Measurements from ENCODE around the gene LPIN2. TPM values are rescaled to one million over a fixed set of nuclear protein-coding genes. Genes with fewer than 3 reads are reported as not detected.

The LPIN2 gene
- polyA plus RNA-seq, 4 donors, result 20.0 to 91.5 (median 62.4) TPM

DNA sequence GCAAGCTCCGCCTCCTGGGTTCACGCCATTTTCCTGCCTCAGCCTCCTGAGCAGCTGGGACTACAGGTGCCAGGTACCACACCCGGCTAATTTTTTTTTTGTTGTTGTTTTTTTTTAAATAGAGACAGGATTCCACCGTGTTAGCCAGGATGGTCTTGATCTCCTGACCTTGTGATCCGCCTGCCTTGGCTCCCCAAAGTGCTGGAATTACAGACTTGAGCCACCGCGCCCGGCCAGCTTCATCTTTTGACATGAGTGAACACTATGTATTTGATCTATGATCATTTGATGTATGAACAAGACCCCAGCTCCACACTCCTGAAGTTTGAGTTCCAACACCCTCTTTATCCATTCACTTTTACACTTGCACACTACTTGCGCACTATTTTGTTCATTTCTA lies 43.4 kb upstream of the LPIN2 start:
- DNase-seq, result no peak
- Histone ChIP-seq H3K9me3 (ENCODE audit: control insufficient read depth in 2 of 2, insufficient read depth in 1 of 2, low read depth in 1 of 2, low read length in 1 of 2) (peaks cover 0 to under 1% of the 10 kb centered on the region in 2 donors), H3K27me3 (ENCODE audit: control insufficient read depth in 3 of 3, insufficient read depth in 3 of 3, low read length in 3 of 3) (no peaks in the 10 kb centered on the region), H3K4me1 (ENCODE audit: control insufficient read depth in 3 of 3, insufficient read depth in 2 of 3, low read depth in 1 of 3, low read length in 2 of 3) (peaks cover 0 to 14% (median 7%) of the 10 kb centered on the region in 3 donors), H3K4me3 (ENCODE audit: low read depth in 1 of 3, low read length in 3 of 3) (no peak overlapping the region), H3K27ac (ENCODE audit: low read depth in 1 of 3, low read length in 2 of 3) (no peak overlapping the region), H3K36me3 (ENCODE audit: control insufficient read depth in 3 of 3, insufficient read depth in 2 of 3, low read depth in 1 of 3, low read length in 3 of 3) (no peaks in the 10 kb centered on the region)
- 54 to 68% (median 59%) methylated on average over 9 of the region's 9 CpGs for WGBS, 3 donors
- no peak for FAIRE-seq

- FAIRE-seq (no peak), DNase-seq (no peak)
- Histone ChIP-seq H3K27ac (ENCODE audit: low read depth in 1 of 3, low read length in 2 of 3) (no peak overlapping the region), H3K9me3 (ENCODE audit: control insufficient read depth in 2 of 2, insufficient read depth in 1 of 2, low read depth in 1 of 2, low read length in 1 of 2) (no peaks in the 10 kb centered on the region), H3K27me3 (ENCODE audit: control insufficient read depth in 3 of 3, insufficient read depth in 3 of 3, low read length in 3 of 3) (no peaks in the 10 kb centered on the region), H3K4me1 (ENCODE audit: control insufficient read depth in 3 of 3, insufficient read depth in 2 of 3, low read depth in 1 of 3, low read length in 2 of 3) (peaks cover 0 to 18% (median 7%) of the 10 kb centered on the region in 3 donors), H3K36me3 (ENCODE audit: control insufficient read depth in 3 of 3, insufficient read depth in 2 of 3, low read depth in 1 of 3, low read length in 3 of 3) (no peaks in the 10 kb centered on the region), H3K4me3 (ENCODE audit: low read depth in 1 of 3, low read length in 3 of 3) (no peak overlapping the region)
- WGBS, 3 donors, result 61 to 77% (median 76%) methylated on average over 4 of the region's 4 CpGs
These were observed 42.9 kb upstream of the LPIN2 start for GRCh38 chr18:3055816-3056215.

- H3K9me3 ChIP-seq (ENCODE audit: control insufficient read depth in 2 of 2, insufficient read depth in 1 of 2, low read depth in 1 of 2, low read length in 1 of 2), result no peaks in the 10 kb centered on the region
- DNase-seq, result no peak
- H3K27ac ChIP-seq (ENCODE audit: low read depth in 1 of 3, low read length in 2 of 3), result no peak overlapping the region
- H3K4me1 ChIP-seq (ENCODE audit: control insufficient read depth in 3 of 3, insufficient read depth in 2 of 3, low read depth in 1 of 3, low read length in 2 of 3), result peaks cover 0 to 18% (median 7%) of the 10 kb centered on the region in 3 donors
- H3K27me3 ChIP-seq (ENCODE audit: control insufficient read depth in 3 of 3, insufficient read depth in 3 of 3, low read length in 3 of 3), result no peaks in the 10 kb centered on the region
- H3K36me3 ChIP-seq (ENCODE audit: control insufficient read depth in 3 of 3, insufficient read depth in 2 of 3, low read depth in 1 of 3, low read length in 3 of 3), result no peaks in the 10 kb centered on the region
- no peak overlapping the region for H3K4me3 ChIP-seq (ENCODE audit: low read depth in 1 of 3, low read length in 3 of 3)
- no peak for FAIRE-seq
- 55 to 62% (median 57%) methylated on average over 4 of the region's 4 CpGs for whole genome bisulfite sequencing, 3 donors
These were observed 42.3 kb upstream of the LPIN2 start for GRCh38 chr18:3055186-3055728.

DNA sequence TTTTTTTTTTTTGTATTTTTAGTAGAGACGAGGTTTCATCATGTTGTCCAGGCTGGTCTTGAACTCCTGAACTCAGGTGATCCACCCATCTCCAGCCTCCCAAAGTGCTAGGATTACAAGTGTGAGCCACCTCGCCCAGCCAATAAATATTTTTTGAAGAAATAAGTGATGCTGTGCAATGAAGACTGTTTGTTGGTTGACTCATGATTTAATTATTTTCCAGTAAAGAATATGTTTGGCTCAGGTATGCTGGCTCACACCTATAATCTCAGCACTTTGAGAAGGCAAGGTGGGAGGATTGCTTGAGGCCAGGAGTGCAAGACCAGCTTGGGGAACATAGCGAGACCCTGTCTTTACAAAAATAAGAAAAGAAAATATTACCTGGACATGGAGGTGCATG lies 41.8 kb upstream of the LPIN2 start:
- DNase-seq (no peak), FAIRE-seq (no peak)
- peaks cover 0 to 18% (median 7%) of the 10 kb centered on the region in 3 donors for H3K4me1 ChIP-seq (ENCODE audit: control insufficient read depth in 3 of 3, insufficient read depth in 2 of 3, low read depth in 1 of 3, low read length in 2 of 3)
- H3K27ac ChIP-seq (ENCODE audit: low read depth in 1 of 3, low read length in 2 of 3), result no peak overlapping the region
- WGBS, 3 donors, result 80 to 88% (median 86%) methylated on average over 3 of the region's 3 CpGs
- no peaks in the 10 kb centered on the region for H3K36me3 ChIP-seq (ENCODE audit: control insufficient read depth in 3 of 3, insufficient read depth in 2 of 3, low read depth in 1 of 3, low read length in 3 of 3)
- H3K4me3 ChIP-seq (ENCODE audit: low read depth in 1 of 3, low read length in 3 of 3), result no peak overlapping the region
- no peaks in the 10 kb centered on the region for H3K9me3 ChIP-seq (ENCODE audit: control insufficient read depth in 2 of 2, insufficient read depth in 1 of 2, low read depth in 1 of 2, low read length in 1 of 2)
- H3K27me3 ChIP-seq (ENCODE audit: control insufficient read depth in 3 of 3, insufficient read depth in 3 of 3, low read length in 3 of 3), result no peaks in the 10 kb centered on the region

GRCh38 chr18:3054214-3054613 lies 41.3 kb upstream of the LPIN2 start:
- DNase-seq (no peak), FAIRE-seq (no peak)
- no peak overlapping the region for H3K4me3 ChIP-seq (ENCODE audit: low read depth in 1 of 3, low read length in 3 of 3)
- peaks cover 0 to 22% (median 7%) of the 10 kb centered on the region in 3 donors for H3K4me1 ChIP-seq (ENCODE audit: control insufficient read depth in 3 of 3, insufficient read depth in 2 of 3, low read depth in 1 of 3, low read length in 2 of 3)
- no peaks in the 10 kb centered on the region for H3K27me3 ChIP-seq (ENCODE audit: control insufficient read depth in 3 of 3, insufficient read depth in 3 of 3, low read length in 3 of 3)
- WGBS, 3 donors, result 96 to 99% (median 96%) methylated on average over 6 of the region's 6 CpGs
- H3K27ac ChIP-seq (ENCODE audit: low read depth in 1 of 3, low read length in 2 of 3), result no peak overlapping the region
- H3K36me3 ChIP-seq (ENCODE audit: control insufficient read depth in 3 of 3, insufficient read depth in 2 of 3, low read depth in 1 of 3, low read length in 3 of 3), result no peaks in the 10 kb centered on the region
- H3K9me3 ChIP-seq (ENCODE audit: control insufficient read depth in 2 of 2, insufficient read depth in 1 of 2, low read depth in 1 of 2, low read length in 1 of 2), result no peaks in the 10 kb centered on the region

DNA sequence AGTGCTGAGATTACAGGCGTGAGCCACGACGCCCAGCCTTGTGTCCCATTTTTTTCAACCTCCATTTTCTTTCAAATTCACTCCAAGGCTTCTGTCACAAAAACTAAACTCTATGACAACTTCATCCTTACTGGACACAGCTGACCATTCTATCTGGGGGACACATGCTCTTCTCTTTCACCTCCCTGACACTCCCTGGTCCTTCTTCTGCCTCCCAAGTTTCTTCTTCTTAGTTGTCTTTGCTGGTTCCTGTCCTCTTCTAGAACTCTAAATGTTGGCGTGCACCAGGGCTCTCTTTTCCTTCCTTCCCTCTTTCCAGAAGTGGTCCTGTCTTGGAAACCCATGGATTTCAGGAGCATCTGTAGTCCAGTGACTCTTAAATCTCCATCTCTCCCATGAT lies 40.1 kb upstream of the LPIN2 start:
- WGBS, 3 donors, result 95 to 98% (median 97%) methylated on average over 4 of the region's 4 CpGs
- Histone ChIP-seq H3K36me3 (ENCODE audit: control insufficient read depth in 3 of 3, insufficient read depth in 2 of 3, low read depth in 1 of 3, low read length in 3 of 3) (no peaks in the 10 kb centered on the region), H3K27ac (ENCODE audit: low read depth in 1 of 3, low read length in 2 of 3) (peak overlapping the region in 2 of 3 donors; percentile 84 to 92), H3K4me3 (ENCODE audit: low read depth in 1 of 3, low read length in 3 of 3) (no peak overlapping the region), H3K27me3 (ENCODE audit: control insufficient read depth in 3 of 3, insufficient read depth in 3 of 3, low read length in 3 of 3) (no peaks in the 10 kb centered on the region), H3K4me1 (ENCODE audit: control insufficient read depth in 3 of 3, insufficient read depth in 2 of 3, low read depth in 1 of 3, low read length in 2 of 3) (peaks cover 0 to 22% (median 4%) of the 10 kb centered on the region in 3 donors), H3K9me3 (ENCODE audit: control insufficient read depth in 2 of 2, insufficient read depth in 1 of 2, low read depth in 1 of 2, low read length in 1 of 2) (no peaks in the 10 kb centered on the region)
- no peak for DNase-seq
- no peak for FAIRE-seq

DNA sequence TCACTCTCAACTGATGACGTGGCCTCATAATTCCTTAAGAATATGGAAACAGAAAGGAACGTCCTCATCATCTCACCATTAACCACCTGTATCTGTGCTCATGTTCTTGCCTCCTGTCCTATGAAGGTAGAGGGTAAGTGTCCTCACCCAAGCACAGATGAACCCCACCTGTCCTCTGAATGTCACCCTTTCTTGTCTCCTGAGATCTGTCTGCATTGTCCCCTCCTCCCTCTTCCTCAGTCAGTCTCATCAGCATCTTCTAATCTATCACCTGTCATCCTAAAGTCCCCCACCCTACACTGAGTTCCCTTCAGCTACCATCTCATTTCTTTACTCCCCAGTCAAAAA lies 39.4 kb upstream of the LPIN2 start:
- H3K27ac ChIP-seq (ENCODE audit: low read depth in 1 of 3, low read length in 2 of 3), result peak overlapping the region; percentile 77 to 92 (median 84)
- no peaks in the 10 kb centered on the region for H3K36me3 ChIP-seq (ENCODE audit: control insufficient read depth in 3 of 3, insufficient read depth in 2 of 3, low read depth in 1 of 3, low read length in 3 of 3)
- no peak for DNase-seq
- FAIRE-seq, result no peak
- no peaks in the 10 kb centered on the region for H3K27me3 ChIP-seq (ENCODE audit: control insufficient read depth in 3 of 3, insufficient read depth in 3 of 3, low read length in 3 of 3)
- H3K9me3 ChIP-seq (ENCODE audit: control insufficient read depth in 2 of 2, insufficient read depth in 1 of 2, low read depth in 1 of 2, low read length in 1 of 2), result no peaks in the 10 kb centered on the region
- WGBS, 3 donors, result 4 to 35% (median 10%) methylated on average over 2 of the region's 2 CpGs
- no peak overlapping the region for H3K4me3 ChIP-seq (ENCODE audit: low read depth in 1 of 3, low read length in 3 of 3)
- peaks cover 0 to 22% (median 4%) of the 10 kb centered on the region in 3 donors for H3K4me1 ChIP-seq (ENCODE audit: control insufficient read depth in 3 of 3, insufficient read depth in 2 of 3, low read depth in 1 of 3, low read length in 2 of 3)

DNA sequence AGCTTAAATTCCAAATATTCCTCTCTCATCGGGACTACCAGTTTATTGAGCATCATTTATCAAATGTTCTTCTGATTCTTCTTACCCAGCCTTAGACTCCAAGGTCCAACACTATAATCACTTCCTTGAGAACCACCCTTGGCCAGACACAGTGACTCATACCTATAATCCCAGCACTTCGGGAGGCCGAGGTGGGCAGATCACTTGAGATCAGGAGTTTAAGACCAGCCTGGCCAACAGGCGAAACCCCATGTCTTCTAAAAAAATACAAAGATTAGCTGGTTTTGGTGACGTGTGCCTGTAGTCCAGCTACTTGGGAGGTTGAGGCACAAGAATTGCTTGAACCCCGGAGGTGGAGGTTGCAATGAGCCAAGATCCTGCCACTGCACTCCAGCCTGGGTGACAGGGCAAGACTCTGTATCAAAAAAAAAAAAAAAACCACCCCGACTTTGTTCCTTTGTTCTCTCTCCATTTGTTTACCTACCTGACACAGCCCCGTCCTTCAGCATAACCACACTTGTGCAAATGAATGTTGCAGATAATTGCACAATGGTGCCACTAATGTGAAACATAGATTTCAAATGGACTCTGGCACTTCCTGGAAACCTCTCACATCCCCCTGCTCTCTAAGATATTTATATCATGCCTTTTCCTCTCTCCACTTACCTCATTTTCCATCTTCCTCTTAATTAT lies 38.9 kb upstream of the LPIN2 start:
- WGBS, 3 donors, result 18 to 56% (median 30%) methylated on average over 8 of the region's 8 CpGs
- no peak overlapping the region for H3K4me3 ChIP-seq (ENCODE audit: low read depth in 1 of 3, low read length in 3 of 3)
- peaks cover 0 to 23% (median 3%) of the 10 kb centered on the region in 3 donors for H3K4me1 ChIP-seq (ENCODE audit: control insufficient read depth in 3 of 3, insufficient read depth in 2 of 3, low read depth in 1 of 3, low read length in 2 of 3)
- FAIRE-seq (no peak), DNase-seq (peak; percentile 92 to 98)
- H3K27ac ChIP-seq (ENCODE audit: low read depth in 1 of 3, low read length in 2 of 3), result peak overlapping the region; percentile 90 to 92 (median 92)
- no peaks in the 10 kb centered on the region for H3K36me3 ChIP-seq (ENCODE audit: control insufficient read depth in 3 of 3, insufficient read depth in 2 of 3, low read depth in 1 of 3, low read length in 3 of 3)
- H3K27me3 ChIP-seq (ENCODE audit: control insufficient read depth in 3 of 3, insufficient read depth in 3 of 3, low read length in 3 of 3), result no peaks in the 10 kb centered on the region
- no peaks in the 10 kb centered on the region for H3K9me3 ChIP-seq (ENCODE audit: control insufficient read depth in 2 of 2, insufficient read depth in 1 of 2, low read depth in 1 of 2, low read length in 1 of 2)
